Nephron (organoid): ENCODE data around the gene CGNL1.

Experiments used
- H3K27ac Mint-ChIP-seq, 3 experiments: 2 replicates each; pipeline ENCODE4 v1.8.0; 2020; ENCODE audit warnings: mixed read lengths in 3 of 3, mild to moderate bottlenecking in 2 of 3, moderate library complexity in 1 of 3
- H3K27me3 Mint-ChIP-seq: 2 replicates; pipeline ENCODE4 v1.8.0; 2021; ENCODE audit warnings: low read depth, mild to moderate bottlenecking, moderate library complexity, mixed read lengths
- H3K36me3 Mint-ChIP-seq: 2 replicates; pipeline ENCODE4 v1.8.0; 2020; ENCODE audit warnings: low read depth, mixed read lengths
- H3K4me1 Mint-ChIP-seq: 2 replicates; pipeline ENCODE4 v1.8.0; 2020; ENCODE audit warnings: mixed read lengths
- H3K4me3 Mint-ChIP-seq, 3 experiments: 2 replicates each; pipeline ENCODE4 v1.8.0; 2020; ENCODE audit warnings: mild to moderate bottlenecking in 3 of 3, mixed read lengths in 3 of 3, moderate library complexity in 2 of 3
- H3K9me3 Mint-ChIP-seq: 2 replicates; pipeline ENCODE4 v1.8.0; 2020; ENCODE audit warnings: mixed read lengths
- TF ChIP-seq, protein P1 (sequence below), 3 experiments: fragments of 200-600 bp; sonication (generic); IDR thresholded peaks; one replicate each; pipeline ENCODE4 v1.5.0; 2021; ENCODE audit warnings: antibody characterized with exemption in 3 of 3; ENCODE audit not compliant: unreplicated experiment in 3 of 3

Gene CGNL1

DNA sequence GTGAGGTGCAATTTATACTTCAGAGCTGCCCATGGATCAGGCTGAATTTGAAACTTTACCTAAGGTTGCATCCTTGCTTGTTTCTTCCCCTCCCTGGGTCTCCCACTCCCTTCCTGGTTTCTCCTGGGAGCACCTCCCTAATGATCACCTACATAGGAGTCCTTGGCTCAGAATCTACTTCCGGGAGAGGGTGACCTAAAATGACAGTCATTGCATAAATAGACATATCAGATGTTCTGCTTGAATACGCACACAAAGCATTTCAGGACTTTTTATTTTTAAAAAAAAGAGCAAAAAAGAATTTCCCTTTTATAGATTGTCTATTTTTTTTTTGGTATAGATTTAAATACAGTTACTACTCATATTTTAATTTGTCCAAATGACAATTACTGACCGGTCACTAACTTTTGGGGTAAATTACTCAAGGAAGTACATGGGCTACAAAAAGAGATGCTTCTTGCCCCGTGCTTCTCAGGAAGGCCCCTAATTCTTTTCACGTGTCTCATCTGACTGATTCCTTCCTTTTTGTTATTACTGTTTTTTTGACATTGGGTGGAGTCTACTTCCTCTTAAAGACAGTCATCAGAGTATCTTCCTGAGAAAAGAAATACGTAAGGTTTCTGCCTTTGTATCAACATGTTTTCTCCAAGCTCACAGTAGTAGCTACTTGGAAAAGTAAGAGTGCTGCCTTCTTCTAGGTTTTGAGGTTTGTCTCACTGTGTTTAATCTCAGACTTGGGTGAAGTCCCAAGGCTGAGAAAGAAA, 210.5 kb downstream of the CGNL1 start:
- peaks cover 12% of the 10 kb centered on the region for H3K27me3 Mint-ChIP-seq
- H3K4me1 Mint-ChIP-seq = peaks cover 10% of the 10 kb centered on the region
- no peak overlapping the region for H3K4me3 Mint-ChIP-seq
- peaks cover 8% of the 10 kb centered on the region for H3K36me3 Mint-ChIP-seq
- H3K9me3 Mint-ChIP-seq = peaks cover 13% of the 10 kb centered on the region
- no peak overlapping the region for H3K27ac Mint-ChIP-seq
- TF ChIP-seq, protein P1, sequence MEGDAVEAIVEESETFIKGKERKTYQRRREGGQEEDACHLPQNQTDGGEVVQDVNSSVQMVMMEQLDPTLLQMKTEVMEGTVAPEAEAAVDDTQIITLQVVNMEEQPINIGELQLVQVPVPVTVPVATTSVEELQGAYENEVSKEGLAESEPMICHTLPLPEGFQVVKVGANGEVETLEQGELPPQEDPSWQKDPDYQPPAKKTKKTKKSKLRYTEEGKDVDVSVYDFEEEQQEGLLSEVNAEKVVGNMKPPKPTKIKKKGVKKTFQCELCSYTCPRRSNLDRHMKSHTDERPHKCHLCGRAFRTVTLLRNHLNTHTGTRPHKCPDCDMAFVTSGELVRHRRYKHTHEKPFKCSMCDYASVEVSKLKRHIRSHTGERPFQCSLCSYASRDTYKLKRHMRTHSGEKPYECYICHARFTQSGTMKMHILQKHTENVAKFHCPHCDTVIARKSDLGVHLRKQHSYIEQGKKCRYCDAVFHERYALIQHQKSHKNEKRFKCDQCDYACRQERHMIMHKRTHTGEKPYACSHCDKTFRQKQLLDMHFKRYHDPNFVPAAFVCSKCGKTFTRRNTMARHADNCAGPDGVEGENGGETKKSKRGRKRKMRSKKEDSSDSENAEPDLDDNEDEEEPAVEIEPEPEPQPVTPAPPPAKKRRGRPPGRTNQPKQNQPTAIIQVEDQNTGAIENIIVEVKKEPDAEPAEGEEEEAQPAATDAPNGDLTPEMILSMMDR (IDR thresholded peaks at IDR 0.05; ENCODE audit: unreplicated experiment in 3 of 3) = no peak

DNA sequence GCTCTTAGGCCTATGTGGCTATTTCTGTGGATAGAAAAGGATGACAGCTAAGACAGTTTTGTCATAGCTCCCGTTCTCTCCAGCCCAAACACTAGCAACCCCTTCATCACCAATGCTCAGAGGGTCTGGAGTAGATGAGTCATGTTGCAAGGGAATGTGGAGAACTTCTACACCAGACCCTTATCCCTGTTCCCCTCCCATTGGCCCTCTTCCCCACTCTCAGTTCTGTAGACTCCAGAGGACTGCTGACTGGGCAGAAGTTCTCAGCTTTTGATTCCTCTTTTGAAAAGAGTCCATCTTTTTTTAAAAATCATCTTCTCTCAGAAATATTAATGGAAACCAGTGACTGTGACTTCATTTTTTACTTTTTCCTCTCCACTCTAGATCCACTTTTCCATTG, 213.0 kb downstream of the CGNL1 start:
- Mint-ChIP-seq H3K4me1 (peaks cover 14% of the 10 kb centered on the region), H3K27me3 (peaks cover 30% of the 10 kb centered on the region), H3K27ac (peak overlapping the region in 1 of 3 experiments; percentile 22), H3K4me3 (peak overlapping the region in 1 of 3 experiments; percentile 8), H3K36me3 (no peaks in the 10 kb centered on the region), H3K9me3 (no peaks in the 10 kb centered on the region)
- TF ChIP-seq, protein P1 (IDR thresholded peaks at IDR 0.05; ENCODE audit: unreplicated experiment in 3 of 3) = no peak

DNA sequence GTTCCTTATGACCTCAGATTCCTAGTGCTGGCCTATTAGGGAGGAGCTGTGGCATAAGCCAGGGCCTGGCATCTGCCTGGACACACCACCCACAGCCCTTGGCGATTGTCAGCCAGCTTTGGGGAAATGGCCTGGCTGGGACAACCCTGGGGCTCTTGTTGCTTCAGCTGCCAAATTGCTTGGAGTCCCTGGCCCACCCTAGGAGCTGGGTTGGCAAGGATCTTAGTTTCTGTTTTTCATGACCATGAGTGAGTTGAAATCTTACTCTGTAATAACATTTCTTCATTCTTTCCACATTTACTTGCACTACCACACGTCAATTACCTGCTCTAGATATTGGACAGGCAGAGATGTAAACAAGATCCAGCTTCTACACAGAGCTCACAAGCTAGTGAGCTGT, 213.4 kb downstream of the CGNL1 start:
- Mint-ChIP-seq H3K36me3 (no peaks in the 10 kb centered on the region), H3K4me1 (peaks cover 14% of the 10 kb centered on the region), H3K9me3 (no peaks in the 10 kb centered on the region), H3K27me3 (peaks cover 30% of the 10 kb centered on the region), H3K27ac (peak overlapping the region in 1 of 3 experiments; percentile 22), H3K4me3 (peak overlapping the region; percentile 42 to 75 (median 71))
- TF ChIP-seq, protein P1 (IDR thresholded peaks at IDR 0.05; ENCODE audit: unreplicated experiment in 3 of 3) = no peak

DNA sequence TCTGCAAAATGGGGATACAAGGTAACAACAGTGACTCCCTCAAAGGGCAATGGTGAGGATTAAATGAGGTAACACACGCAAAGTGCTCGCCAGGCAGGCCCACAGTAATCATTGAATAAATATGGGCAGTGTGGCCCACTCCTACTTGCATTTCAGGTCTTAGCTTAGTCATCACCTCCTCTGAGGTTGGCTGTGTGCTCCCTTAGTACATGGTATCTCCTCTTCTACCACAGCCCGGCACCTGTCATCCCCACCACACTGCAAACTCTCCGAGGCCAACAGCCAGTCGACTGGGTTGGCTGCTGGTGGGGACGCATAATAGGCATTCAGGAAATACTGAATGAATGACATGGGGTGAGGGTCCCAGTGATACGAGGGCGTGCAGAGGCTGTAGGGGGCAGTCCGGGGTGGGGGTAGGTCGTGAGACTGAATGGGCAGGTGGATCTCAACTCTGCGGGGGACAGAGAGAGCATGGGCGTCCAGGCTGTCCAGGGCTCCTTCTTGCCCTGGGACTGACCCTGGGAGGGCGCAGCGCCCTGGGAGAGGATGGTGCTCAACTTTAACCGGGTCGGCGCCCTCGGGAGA, 215.0 kb downstream of the CGNL1 start:
- no peak overlapping the region for H3K27ac Mint-ChIP-seq
- H3K9me3 Mint-ChIP-seq = no peaks in the 10 kb centered on the region
- H3K4me1 Mint-ChIP-seq = peaks cover 27% of the 10 kb centered on the region
- peak overlapping the region; percentile 74 to 79 (median 77) for H3K4me3 Mint-ChIP-seq
- H3K27me3 Mint-ChIP-seq = peaks cover 31% of the 10 kb centered on the region
- TF ChIP-seq, protein P1 (IDR thresholded peaks at IDR 0.05; ENCODE audit: unreplicated experiment in 3 of 3) = no peak
- no peaks in the 10 kb centered on the region for H3K36me3 Mint-ChIP-seq

DNA sequence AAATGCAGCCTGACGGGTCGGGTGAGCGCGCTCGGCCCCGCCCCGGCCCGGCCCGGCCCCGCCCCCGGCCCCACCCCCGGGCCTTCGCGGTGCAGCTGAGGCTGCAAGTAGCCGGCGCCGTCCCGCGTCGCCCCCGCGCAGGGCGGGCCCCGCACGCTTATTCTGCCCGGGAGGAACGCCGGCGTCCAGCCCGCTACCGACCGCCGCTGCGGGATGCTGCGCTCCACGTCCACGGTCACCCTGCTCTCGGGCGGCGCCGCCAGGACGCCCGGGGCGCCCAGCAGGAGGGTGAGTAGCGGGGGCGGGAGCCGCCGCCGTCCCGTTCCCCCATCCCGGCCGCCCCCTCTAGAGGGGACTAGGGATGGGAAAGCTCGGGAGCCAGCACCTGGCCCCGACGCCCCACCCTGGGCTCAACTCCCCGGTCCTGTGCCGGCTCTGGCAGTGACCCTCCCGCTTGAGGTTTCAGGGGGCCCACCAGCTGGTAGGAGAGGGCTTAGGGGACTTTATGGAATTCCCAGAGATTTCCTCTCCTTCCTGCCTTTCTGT, 215.6 kb downstream of the CGNL1 start, which contains the start of gene MYZAP:
Gene MYZAP, plus strand, starts transcription at position 83 of the 546 bp plus-strand sequence. Its CDS starts 131 bp downstream, at position 214.
- Mint-ChIP-seq H3K27ac (no peak within 1 kb of the TSS), H3K4me1 (peaks cover 31% of the 10 kb centered on the region), H3K36me3 (no peaks in the 10 kb centered on the region), H3K4me3 (peak within 1 kb of the TSS; percentile 77 to 79 (median 79)), H3K9me3 (no peaks in the 10 kb centered on the region), H3K27me3 (peaks cover 36% of the 10 kb centered on the region)
- TF ChIP-seq, protein P1 (IDR thresholded peaks at IDR 0.05; ENCODE audit: unreplicated experiment in 3 of 3) = no peak
